Suprapubic skin (tissue), 4 donors: Measurements from ENCODE around the gene PNMA6E.

Experiments used
- EP300 ChIP-seq: sonication (generic); formaldehyde crosslinking; IDR thresholded peaks from one replicate; pipeline ENCODE4 v1.6.1; 2017; ENCODE audit warnings: antibody characterized with exemption
- POLR2A ChIP-seq, 2 donors: fragments of 450-650 bp; IDR thresholded peaks; one replicate each; pipeline ENCODE4 v1.6.1; 2017; ENCODE audit warnings: antibody characterized with exemption in 2 of 2, mild to moderate bottlenecking in 2 of 2, moderate library complexity in 2 of 2
- POLR2AphosphoS5 ChIP-seq, 3 donors: sonication (generic); formaldehyde crosslinking; IDR thresholded peaks; one replicate each; pipeline ENCODE4 v1.6.1; 2017; ENCODE audit warnings: antibody characterized with exemption in 3 of 3
- TF ChIP-seq, protein P1 (sequence below), 2 donors: fragments of 200-600 bp in 1 of 2; fragments of 450-650 bp in 1 of 2; sonication (generic) in 1 of 2; IDR thresholded peaks; one replicate each; pipeline ENCODE4 v1.5.1; 2016 to 2019; ENCODE audit warnings: antibody characterized with exemption in 2 of 2, mild to moderate bottlenecking in 1 of 2, moderate library complexity in 1 of 2

DNA sequence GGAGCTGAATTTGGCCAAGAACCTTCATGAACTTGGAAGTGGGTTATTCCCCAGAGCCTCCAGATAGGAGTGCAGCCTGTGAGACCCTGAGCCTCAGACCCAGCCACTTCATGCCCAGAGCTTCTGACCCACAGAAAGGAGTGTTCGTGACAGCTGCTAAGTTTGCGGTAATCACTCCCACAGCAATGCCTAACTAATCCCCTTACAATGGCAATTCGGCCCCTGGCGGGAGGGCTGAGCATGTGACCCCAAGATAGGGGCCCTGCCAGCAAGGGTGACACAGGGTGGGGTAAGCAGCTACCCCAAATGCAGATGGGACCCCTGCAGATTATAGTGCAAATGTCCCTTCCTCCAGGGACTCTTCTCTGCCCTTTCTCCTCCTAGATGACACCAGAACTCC, 22.5 kb downstream of the PNMA6E start:
- TF ChIP-seq, protein P1, sequence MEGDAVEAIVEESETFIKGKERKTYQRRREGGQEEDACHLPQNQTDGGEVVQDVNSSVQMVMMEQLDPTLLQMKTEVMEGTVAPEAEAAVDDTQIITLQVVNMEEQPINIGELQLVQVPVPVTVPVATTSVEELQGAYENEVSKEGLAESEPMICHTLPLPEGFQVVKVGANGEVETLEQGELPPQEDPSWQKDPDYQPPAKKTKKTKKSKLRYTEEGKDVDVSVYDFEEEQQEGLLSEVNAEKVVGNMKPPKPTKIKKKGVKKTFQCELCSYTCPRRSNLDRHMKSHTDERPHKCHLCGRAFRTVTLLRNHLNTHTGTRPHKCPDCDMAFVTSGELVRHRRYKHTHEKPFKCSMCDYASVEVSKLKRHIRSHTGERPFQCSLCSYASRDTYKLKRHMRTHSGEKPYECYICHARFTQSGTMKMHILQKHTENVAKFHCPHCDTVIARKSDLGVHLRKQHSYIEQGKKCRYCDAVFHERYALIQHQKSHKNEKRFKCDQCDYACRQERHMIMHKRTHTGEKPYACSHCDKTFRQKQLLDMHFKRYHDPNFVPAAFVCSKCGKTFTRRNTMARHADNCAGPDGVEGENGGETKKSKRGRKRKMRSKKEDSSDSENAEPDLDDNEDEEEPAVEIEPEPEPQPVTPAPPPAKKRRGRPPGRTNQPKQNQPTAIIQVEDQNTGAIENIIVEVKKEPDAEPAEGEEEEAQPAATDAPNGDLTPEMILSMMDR (IDR thresholded peaks at IDR 0.05), result no peak
- TF ChIP-seq POLR2AphosphoS5 (IDR thresholded peaks at IDR 0.05) (no peak), POLR2A (IDR thresholded peaks at IDR 0.05) (no peak), EP300 (no peak)
